ENCODE measurements around the gene ZMYM5. TPM values are rescaled to one million over a fixed set of nuclear protein-coding genes. Genes with fewer than 3 reads are reported as not detected.

ZMYM5 gene
- total RNA-seq, 1 experiment from 2014 or later, result 10.6 TPM

Other genes with a start within 250 kb of the ZMYM5 start
- gene MPHOSPH8, start 230.0 kb downstream of the ZMYM5 start, total RNA-seq (2022), result 17.5 and 17.8 TPM in 2 replicates
- 60.7 and 62.3 TPM in 2 replicates for gene PSPC1, start 80.7 kb downstream of the ZMYM5 start, total RNA-seq (2022)
- gene ZMYM2, start 95.1 kb upstream of the ZMYM5 start, total RNA-seq (2022), result 52.8 and 53.1 TPM in 2 replicates

Measured in Calu3 (cell line).